Fibroblast of the aortic adventitia (primary cell): ENCODE data around the gene OBP2A. TPM values are rescaled to one million over a fixed set of nuclear protein-coding genes. Genes with fewer than 3 reads are reported as not detected.

Experiments used
- DNase-seq: peaks from one replicate; pipeline ENCODE4 v3.0.0-alpha.2; 2010; ENCODE audit warnings: low read depth
- H3K4me3 ChIP-seq: 2 replicates; pipeline ENCODE4 v1.5.1; 2011; ENCODE audit warnings: low read depth, mild to moderate bottlenecking, control low read depth, low read length, moderate library complexity
- total RNA-seq: library from RNA; depleted of rRNA; stranded (reverse); fragments of >200 nt; gene quantifications from 2 replicates; pipeline ENCODE4 v1.2.3, GENCODE V29; 2012; ENCODE audit warnings: low replicate concordance
- TF ChIP-seq, protein P1 (sequence below): IDR thresholded peaks from 2 replicates; pipeline ENCODE4 v1.5.1; 2011; ENCODE audit warnings: mild to moderate bottlenecking, low read length, control low read depth, inconsistent platforms; ENCODE audit not compliant: insufficient read depth

Gene OBP2A
- total RNA-seq, 1 donor: not detected

DNA sequence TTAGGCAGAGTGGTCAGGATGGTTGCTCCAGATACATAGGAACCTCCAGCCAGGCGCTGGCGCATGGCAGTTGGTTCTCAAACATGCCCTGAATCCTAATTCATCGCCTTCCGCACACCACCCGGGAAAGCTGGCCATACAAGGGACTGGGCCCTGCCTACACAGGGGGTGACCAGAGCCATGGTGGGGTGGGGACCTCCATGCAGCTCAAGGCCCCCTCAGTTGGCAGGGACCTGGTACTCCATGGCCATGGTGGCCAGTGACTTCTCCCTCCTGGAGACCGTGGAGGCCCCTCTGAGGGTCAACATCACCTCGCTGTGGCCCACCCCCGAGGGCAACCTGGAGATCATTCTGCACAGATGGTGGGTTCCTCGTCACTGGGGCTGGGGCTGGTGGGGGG is 42.4 kb downstream of the OBP2A start:
- no peak overlapping the region for H3K4me3 ChIP-seq
- no peak for DNase-seq
- TF ChIP-seq, protein P1, sequence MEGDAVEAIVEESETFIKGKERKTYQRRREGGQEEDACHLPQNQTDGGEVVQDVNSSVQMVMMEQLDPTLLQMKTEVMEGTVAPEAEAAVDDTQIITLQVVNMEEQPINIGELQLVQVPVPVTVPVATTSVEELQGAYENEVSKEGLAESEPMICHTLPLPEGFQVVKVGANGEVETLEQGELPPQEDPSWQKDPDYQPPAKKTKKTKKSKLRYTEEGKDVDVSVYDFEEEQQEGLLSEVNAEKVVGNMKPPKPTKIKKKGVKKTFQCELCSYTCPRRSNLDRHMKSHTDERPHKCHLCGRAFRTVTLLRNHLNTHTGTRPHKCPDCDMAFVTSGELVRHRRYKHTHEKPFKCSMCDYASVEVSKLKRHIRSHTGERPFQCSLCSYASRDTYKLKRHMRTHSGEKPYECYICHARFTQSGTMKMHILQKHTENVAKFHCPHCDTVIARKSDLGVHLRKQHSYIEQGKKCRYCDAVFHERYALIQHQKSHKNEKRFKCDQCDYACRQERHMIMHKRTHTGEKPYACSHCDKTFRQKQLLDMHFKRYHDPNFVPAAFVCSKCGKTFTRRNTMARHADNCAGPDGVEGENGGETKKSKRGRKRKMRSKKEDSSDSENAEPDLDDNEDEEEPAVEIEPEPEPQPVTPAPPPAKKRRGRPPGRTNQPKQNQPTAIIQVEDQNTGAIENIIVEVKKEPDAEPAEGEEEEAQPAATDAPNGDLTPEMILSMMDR: no peak

DNA sequence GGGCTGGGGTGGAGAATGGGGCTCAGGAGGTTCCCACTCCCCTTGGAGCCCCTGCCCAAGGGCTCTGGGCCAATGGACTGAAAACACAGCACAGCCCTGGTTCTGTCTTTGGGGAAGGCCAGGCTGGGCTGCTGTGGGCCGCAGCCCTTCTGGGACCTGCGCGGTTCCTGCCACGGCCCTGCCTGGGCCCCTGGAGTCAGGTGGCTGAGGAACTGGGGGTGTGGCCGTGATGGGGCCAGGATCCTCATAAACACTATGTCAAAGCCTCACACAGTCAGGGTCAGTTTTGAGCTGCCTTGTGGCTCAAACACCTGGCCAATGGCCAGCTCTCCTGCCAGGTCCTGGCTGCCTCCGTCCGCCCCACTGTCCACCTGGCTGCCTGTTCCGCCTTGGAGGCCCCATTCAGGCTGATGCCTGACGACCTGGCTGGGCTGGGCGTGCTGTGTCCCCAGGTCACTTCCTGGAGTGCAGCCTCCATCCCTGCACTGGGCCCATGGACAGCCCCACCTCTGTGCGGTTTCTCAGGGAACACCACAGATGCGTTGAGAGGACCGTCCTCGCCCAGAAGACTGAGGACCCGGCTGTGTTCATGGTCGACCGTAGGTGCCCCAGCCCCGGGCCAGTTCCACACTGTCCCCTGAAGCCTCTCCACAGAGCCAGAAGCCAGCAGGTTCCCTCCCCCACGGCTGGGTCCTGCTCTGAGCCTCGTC is 43.1 kb downstream of the OBP2A start:
- TF ChIP-seq, protein P1: no peak
- DNase-seq: no peak
- H3K4me3 ChIP-seq: no peak overlapping the region

DNA sequence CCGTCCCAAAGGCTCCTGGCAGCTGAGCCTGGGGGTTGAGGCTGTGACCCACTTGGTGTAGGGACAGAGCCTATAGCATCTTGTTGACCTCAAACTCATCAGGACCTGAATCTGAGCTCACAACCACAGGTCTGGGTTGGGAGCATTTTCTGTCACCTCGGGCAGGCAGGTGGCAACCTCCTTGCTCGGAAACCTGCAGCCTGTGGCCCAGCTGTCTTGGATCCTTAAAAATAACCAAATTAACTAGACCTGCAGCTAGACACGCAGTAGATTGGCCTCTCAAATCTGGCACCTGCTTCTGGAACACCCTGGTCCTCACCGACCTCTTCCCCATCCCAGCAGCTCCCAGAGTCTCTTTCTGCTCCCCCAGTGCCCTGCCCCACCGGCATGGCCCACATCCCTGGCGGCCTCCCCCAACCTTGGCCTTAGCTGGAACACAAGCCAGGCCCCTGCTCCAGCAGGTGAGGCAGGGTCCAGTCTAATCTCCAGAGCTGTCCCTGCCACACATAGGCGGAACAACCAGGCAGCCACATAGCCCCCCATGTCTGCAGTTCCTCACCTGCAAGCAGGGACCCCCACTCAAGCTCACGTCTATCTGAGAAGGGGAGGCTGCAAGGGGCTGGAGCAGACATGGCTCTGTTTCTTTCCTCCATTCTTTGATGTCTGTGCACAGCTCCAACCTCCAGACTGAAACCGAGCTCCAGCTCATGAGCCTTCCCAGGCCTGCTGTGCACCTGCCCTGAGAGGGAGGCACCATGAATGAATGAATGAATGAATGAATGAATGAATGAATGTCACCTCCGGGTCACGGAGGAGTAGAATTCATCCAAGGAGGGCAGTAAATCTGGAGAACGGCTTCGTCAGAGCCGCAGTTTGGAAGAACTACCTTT is 43.9 kb downstream of the OBP2A start:
- TF ChIP-seq, protein P1: no peak
- H3K4me3 ChIP-seq: no peak overlapping the region
- no peak for DNase-seq

DNA sequence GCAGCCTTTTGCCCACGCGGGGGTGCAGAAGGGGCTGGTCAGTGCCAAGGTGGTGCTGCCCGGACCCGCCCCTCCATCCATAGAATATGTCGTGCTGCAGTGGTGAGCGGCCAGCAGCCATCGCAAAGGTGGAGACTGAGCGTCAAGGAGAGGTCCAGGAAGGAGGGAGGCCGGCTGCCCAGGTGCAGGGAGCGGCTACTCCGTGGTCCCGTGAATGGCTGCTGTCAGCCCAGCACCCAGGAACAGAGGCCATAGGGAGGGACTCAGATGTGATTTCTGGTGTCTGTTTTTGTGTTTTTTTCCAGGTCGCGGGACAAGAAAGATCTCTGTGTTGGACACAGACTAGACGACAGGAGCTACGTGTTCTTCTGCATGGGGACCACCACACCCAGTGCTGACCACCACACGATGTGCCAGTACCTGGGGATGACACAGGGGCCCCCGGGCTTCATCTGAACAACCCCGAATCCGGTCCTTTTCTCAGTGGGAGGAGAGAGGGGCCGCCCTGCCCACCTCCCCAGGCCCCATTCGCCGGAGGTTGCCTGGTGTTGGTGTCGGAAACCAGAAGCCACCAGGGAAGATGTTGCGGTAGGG is 44.7 kb downstream of the OBP2A start:
- TF ChIP-seq, protein P1: no peak
- H3K4me3 ChIP-seq: no peak overlapping the region
- DNase-seq: no peak

DNA sequence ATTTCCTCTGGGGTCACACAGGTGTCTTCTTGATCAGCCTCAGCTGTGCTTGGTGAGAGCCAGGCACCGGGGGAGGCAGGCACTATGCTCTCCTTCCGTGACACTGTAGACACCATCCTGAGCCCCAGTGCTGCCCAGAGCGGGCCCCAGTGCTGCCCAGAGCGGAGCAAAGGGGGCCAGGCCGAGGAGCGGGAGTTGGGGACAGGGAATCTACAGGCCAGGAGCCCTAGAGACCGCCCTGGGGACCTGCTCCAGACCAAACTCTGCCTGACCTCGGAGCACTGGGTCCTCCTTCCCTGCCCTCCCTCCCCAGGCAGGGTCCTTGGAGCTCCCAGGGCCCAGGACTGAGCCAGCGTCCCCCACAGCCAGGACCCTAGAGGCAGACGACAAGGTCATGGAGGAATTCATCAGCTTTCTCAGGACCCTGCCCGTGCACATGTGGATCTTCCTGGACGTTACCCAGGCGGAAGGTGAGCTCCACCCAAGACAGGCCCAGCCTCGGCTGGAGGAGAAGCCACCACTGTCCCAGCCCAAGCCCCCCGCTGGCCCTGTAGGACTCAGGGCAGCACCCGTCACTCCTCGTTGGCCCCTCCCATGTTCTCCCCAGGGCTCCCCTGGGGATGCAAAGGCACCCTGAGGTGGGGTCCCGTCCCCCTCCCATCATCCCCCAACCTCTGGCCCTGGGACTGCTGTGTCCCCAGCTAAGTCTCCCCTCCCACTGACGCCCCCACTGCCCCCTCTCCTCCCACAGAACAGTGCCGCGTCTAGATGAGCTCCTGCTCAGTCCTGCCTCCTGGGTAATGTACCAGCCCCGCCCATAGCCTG is 45.8 kb downstream of the OBP2A start:
- no peak overlapping the region for H3K4me3 ChIP-seq
- no peak for DNase-seq
- TF ChIP-seq, protein P1: no peak

DNA sequence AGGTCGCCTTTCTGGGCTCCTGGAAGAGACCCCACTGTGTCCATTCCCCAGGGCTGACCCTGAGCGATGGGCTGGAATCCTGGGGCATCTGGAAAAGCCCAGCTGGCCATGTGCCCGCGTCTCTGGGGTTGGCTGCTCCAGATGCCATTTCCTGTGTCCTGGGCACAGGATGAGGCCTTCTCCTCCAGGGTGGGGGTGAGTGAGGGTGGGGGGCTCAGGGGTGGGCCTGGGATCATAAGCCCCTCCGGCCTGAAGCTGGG is 46.3 kb downstream of the OBP2A start:
- no peak for DNase-seq
- no peak overlapping the region for H3K4me3 ChIP-seq
- TF ChIP-seq, protein P1: no peak
